B cell (primary cell): ENCODE measurements around the gene MME.

Source experiments
- EZH2 ChIP-seq: IDR thresholded peaks from 2 replicates; pipeline ENCODE4 v1.6.1; 2012; ENCODE audit warnings: borderline replicate concordance, low read depth, mild to moderate bottlenecking, moderate library complexity, low read length; ENCODE audit not compliant: insufficient read depth, poor library complexity, severe bottlenecking
- TF ChIP-seq, protein P1 (sequence below): fragments of 200-600 bp; IDR thresholded peaks from one replicate; pipeline ENCODE4 v1.8.0; 2022; ENCODE audit warnings: antibody characterized with exemption, mild to moderate bottlenecking

DNA sequence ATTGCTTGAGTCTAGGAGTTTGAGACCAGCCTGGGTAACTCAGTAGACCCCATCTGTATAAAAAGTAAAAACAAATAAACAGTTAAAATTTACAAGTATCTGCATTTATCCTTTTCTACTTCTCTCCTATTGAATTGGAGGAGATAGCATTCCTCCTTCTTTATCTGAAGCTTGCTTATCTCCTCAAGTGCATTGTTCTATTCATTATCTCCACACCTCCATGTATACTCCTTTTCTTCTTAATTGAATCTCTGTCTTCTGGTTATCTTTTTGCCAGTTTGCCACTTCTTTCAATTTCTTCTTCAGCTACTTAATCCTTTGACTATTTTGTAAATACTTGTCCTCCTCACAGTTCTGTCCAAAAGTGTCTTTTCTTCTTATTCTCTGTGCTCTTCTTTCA, 124.7 kb downstream of the MME start:
- TF ChIP-seq, protein P1, sequence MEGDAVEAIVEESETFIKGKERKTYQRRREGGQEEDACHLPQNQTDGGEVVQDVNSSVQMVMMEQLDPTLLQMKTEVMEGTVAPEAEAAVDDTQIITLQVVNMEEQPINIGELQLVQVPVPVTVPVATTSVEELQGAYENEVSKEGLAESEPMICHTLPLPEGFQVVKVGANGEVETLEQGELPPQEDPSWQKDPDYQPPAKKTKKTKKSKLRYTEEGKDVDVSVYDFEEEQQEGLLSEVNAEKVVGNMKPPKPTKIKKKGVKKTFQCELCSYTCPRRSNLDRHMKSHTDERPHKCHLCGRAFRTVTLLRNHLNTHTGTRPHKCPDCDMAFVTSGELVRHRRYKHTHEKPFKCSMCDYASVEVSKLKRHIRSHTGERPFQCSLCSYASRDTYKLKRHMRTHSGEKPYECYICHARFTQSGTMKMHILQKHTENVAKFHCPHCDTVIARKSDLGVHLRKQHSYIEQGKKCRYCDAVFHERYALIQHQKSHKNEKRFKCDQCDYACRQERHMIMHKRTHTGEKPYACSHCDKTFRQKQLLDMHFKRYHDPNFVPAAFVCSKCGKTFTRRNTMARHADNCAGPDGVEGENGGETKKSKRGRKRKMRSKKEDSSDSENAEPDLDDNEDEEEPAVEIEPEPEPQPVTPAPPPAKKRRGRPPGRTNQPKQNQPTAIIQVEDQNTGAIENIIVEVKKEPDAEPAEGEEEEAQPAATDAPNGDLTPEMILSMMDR, result no peak
- no peak for TF ChIP-seq EZH2
